HG03139 (cell line): Measurements from ENCODE around the gene H1-8.

ENCODE experiments used
- ATAC-seq: cut with Tn5 transposase; IDR thresholded peaks from one replicate; pipeline ENCODE4 v1.9.1; 2021; ENCODE audit not compliant: unreplicated experiment

The H1-8 gene

DNA sequence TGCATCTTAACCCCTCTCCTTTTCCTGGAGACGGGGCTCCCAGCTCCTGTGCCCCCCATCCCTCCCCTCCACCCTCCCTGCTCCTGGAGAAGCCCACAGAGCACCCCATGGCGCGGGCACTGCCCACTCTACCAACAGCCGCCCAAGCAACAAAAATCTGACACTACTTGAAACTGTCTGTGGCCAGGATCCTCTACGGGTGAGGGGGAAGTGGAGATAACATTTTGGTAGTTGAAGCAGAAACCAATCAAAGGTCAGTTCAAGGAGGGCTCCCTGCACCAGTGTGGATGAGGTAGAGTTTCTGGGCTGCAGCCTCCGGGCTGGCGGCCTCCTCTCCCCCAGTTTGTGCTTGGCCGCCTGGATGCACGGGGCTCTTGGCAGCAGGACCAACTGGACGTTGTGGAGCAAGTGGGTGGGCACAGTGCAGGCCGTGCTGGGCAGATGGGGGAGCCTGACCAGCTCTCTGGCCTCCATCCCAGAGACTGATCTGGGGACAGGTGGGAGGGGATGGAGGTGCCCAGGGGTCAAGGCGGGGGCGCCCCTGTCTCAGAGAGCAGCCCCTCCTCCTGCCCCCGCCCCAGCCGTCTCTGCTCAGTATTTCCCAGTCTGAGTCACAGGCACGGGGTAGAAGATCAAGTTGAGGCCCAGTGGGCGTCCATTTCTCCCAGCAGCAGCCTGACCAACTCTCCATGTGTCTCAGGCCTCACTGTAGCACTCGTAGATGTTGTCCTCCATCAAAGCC is 12.8 kb downstream of the H1-8 start:
- no peak for ATAC-seq

DNA sequence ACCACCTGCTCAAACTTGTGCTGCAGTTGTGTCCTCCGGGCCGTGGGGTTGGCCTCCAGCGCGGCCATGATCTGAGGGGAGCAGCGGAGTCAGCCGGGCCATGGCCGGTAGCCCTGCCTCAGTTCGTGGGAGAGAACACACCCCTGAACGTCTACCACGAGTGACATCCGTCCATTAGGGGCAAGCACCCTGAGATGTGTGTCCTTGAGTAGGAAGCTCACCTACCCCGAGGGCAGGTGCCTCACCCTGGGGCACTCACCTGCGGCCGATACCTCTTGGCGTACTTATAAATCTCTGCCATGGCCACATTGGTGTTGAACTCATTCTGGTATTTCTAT is 13.4 kb downstream of the H1-8 start:
- no peak for ATAC-seq

DNA sequence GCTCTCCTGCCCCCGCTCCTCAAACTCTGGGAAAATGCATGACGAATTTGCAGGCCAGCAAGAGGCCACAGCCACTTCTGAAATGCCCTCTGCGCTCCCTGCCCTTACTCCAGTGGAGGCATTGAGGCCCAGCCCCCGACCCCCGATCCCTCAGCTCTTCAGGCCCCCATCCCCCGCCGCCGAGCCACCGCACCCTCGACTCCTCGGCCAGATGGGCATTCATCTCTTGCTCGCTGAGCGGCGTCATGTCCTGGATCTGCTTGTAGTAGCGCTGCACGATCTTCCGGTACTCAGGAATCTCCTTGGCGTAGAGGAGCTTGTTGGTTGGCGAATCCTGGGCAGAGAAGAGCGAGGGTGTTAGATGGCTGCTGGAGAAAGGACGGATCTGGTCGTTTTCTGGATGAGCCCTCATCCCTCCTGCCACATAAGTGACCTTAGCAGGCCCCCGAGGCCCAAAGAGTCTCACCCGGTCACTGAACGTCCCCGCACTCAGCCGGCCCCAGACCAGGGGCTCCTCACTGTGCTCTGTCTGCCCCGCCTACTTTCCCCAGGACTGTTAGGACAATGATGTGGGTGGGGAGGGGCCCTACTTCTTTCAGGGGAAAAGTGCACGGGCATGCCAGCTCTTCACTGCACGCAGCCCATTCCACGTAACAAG is 14.0 kb downstream of the H1-8 start:
- ATAC-seq, result no peak

DNA sequence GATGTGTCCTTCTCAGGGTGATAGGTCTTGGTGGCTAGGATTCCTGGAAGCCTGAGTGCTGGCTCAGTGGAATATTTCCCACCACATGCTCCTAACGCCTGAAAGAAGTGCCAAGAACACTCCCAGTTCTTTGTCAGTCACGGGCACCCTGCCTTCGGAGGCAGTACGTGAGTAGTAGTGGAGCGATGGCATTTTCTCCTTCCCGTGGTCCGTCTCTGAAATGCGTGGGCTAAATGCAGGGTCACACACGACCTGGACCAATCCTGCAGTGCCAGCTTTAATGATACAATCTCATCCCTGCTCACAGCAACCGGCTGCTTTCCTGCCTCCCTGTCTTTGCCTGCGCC is 14.5 kb downstream of the H1-8 start:
- no peak for ATAC-seq

DNA sequence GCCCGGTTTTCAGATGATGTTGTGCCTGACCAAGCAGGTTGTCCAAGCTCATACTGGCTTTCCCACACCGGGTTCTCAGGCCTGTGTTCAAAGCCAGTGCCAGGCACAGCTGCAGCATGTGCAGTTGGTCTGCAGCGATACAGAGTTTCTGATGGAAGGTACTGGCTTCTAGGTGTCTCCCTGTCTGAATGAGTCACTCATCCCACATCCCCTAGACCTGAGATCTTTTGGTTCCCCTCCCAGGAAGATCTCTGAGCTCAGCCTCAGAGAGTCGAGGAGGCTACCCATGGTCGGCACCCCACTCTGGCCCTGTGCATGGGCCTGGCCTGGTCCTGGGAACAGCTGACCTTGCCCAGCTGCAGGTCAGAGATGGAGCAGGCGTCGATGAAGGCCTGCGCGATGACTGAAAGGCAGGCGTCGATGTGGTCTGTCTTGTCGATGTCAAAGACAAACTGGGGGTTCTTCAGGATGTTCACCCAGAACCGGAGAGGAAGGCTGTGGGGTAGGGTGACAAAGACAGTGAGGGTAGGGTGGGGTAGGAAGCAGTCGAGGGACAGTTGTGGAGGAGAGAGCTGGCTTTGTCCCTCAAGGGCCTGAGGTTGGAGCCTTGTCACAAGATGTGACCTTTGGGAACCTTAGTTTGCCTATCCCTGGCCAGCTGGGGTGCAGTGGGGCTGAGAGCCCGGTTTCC is 15.3 kb downstream of the H1-8 start:
- ATAC-seq, result no peak

DNA sequence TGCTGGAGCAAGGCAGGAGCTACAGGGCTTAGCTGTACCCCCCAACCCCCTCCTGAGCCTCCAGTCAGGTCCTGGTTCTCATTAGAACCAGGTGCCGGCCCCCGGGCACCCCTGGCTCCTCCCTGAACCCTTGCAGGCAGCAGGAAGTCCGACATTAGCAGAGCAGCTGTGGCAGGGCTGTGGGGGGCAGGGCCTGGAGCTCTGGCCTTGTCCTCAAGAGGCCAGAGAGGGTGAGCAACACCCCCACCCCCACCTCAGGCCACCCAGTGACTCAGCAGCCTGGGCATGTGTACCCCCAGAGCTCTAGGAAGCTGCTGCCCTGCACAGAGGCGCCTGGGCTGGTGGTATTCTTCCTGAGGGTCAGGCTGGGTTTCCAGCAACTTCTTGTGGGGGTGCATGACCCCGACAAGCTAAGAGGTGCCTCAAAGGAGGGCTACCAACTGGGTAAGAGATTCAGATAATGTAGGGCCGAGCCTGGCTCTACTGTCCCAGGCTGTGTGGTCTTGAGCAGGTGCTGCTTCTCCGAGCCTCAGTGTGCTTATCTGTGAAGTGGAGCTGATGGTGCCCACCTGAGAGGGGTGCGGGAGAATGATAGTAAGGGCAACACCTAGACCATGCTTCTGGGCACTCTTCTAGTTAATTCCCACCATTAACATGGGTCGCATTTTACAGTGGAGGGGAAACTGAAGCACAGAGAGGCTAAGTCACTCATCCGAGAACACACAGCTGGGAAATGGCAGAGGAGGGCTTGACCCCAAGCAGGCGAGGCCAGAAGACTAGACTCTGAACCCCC is 16.0 kb downstream of the H1-8 start:
- no peak for ATAC-seq

DNA sequence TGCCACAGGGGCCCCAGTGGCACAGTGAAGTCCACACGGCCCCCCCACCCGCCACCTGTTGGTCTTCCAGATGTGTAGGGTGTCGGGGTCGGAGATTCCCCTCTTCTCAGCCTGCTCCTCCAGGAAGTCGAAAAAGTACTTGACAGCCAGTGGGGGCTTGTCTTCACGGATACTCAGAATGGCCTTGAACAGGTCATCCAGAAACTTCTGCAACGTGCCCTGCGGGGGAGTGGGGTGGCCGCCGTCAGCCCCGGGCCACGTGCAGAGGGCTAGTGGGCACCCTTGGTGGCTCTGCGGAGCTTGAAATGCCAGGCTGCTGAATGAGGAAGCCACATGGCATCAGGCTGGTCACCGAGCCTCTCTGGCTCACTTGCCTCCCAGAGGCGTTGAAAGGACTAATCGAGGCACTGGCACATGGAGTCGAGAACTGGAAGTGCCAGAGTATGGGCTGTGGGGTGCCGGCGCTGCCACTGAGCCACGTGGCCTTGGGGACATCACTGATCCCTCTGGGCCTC is 16.6 kb downstream of the H1-8 start:
- ATAC-seq, result no peak

DNA sequence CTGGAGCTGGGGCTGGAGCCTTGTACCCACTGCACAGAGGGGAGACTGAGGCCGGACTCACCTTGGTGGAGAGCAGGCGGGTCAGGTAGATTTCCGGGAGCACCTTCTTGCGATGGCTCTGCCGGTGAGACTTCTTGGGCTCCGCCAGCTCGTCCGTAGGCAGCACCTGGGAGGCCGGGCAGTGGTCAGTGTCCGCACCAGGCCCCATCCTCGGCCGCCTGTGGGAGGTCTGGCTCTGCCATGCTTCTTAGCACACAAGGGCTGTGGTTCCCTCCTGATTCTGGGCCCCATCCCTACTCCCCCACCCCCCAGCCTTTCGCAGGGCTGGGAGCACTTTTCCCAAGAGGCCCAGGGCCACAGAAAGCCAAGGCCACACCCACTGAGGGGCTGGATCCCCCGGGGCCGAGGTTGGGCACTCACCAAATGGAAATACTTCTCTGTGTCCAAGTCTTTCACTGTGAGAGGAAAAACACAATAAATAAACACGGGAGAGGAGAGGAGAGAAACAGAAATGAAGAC is 17.4 kb downstream of the H1-8 start:
- no peak for ATAC-seq

DNA sequence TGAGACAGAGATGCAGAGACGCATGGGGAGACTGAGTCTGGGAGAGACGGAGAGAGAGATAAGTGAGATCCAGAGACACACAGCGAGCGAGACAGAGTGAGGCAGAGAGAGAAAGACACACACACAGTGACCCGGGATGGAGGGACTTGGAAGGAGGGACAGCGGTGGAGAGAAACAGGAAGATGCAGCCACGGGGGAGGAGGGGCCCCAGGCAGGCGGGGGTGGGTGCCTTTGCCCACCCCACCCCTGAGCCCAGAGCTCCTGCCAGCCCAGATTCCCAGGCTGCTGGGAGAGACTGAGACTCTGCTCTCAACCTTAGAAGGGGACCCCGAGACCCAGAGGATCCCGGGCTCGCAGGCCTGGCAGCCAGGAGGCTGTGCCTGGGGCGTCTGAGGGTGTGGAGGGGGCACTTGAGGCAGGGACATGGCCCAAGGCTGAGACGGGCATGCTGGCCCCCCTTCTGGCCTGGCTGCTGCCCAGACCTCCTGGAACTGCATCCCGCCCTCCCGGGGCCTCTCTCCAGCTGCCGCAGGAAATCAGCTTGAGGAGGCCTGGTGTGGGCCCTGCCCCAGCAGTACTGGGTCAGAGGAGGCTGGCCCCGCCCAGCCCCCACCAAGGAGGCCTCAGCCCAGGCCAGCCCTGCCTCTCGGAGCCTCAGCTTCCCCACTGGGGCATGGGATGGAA is 18.1 kb downstream of the H1-8 start:
- no peak for ATAC-seq

DNA sequence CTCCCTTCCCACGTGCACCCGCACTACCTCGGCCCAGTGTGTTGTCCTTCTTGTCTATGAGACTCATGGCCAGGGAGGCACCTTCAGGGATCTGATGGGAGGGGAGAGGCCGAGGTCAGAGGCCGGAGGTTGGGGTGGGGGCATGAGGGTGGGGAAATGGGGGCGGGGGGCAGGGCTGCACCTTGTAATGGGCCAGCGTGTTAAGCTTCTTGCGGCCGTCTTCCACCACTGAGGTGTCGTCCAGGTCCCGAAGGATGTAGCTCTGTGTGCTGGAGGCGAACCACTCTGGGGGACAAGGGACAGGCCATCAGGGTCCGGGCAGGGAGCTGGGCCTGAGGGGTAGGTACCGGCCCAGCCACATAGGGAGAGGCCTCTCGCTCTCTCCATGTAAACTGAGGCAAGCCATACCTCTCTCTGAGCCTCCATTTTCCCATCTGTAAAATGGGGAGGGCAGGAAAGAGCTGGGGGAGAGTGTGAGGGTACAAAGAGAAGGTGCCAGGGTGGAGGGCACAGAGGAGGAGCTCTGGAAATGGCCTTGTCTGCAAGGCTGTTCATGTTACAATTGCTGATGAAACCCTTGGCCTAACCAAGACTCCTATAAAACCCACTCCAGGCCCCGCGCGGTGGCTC is 18.8 kb downstream of the H1-8 start:
- ATAC-seq, result no peak

DNA sequence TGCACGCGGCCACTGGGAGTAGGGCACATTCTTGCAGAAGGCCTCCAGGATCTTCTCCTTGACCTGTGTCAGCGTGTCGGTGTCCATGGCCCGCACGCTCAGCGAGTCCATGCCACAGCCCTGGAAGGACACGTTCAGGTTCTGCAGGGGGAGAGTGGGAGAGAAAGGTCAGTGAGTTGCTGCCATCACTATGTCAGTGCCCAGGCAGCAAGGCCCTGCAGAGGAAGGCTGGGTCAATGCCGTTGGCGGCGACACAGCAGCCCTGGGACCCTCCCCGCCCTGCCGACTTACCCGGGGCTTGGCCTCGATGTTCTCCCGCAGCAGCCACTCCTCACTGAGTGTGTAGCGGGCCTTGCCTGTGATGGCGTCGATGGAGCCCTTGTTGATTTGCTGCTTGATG is 19.8 kb downstream of the H1-8 start:
- no peak for ATAC-seq

DNA sequence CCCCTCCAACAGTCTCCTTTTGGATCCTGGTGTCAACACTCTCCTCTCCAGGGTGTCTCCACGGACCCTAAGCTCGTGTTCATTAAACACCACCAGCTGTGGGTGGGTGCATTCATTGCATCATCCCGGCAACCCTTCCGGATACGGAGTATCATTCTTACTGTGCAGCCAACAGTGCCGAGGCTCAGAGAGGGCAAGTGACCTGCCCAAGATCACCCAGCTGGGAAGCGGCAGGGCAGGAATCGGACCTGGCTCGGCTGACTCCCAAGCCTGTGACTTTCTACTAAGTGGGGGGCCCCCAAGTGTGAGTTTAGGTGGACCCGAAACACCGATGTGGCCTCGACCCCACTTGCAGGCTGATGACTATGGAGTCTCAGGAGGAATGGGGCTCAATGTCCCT is 20.4 kb downstream of the H1-8 start:
- no peak for ATAC-seq

DNA sequence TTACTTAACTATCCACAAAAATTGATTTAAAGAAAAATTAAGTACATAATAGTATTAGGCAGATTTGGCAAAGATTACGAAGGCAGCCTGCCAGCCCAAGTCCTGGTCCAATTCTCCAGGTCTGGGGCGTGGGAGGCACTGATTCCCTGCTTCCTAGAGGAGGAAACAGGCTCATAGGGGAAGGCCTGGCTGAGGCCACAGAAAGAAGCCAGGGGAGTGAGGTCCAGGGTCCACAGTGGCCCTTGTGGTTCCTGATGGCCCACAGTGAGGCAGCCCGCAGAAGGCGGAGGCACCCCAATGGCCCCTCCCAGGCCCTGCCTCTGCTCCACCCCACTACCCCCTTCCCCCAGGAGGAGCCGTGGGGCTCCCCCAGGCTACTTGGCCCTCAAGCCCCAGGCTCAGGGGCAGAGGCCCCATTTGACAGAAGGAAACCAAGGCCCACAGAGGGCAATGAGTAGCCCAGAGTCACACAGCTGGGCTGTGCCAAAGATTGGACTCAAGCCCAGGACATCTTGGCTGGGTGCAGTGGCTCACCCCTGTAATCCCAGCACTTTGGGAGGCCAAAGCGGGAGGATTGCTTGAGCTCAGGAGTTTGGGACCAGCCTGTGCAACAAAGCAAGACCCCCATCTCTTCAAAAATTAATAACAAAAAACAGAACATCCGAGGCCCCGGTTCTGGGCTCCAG is 21.0 kb downstream of the H1-8 start:
- ATAC-seq, result no peak

DNA sequence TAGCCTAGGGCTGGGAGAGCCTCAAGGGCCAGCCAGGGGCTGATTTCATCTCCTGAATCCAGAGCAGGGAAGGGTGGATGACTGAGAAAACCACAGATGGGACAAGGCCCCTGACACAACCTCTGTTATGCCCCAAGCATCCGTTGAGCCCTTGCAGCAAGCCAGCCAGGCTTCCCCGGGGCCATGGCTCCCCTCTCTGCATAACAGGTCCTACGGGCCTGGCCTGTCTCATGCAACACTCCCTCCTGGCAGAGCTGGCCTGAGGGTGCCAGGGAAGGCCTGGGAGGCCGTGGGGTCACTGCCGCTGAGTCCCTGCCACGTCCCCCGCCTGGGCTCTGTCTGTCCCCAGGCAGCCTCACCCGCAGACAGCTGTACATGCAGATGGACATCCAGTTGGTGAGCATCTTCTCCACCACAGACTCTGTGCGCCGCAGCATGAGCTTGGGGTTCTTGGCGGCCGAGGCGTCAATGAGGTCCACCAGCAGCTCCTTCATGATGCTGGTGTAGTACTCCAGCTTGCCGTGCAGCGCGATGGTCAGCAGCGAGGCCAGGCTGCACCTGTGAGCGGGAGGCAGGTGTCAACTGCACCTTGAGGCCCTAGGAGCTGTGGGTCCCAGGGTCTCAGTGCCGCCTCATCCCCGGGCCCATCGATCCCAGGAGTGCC is 22.1 kb downstream of the H1-8 start:
- ATAC-seq, result no peak

DNA sequence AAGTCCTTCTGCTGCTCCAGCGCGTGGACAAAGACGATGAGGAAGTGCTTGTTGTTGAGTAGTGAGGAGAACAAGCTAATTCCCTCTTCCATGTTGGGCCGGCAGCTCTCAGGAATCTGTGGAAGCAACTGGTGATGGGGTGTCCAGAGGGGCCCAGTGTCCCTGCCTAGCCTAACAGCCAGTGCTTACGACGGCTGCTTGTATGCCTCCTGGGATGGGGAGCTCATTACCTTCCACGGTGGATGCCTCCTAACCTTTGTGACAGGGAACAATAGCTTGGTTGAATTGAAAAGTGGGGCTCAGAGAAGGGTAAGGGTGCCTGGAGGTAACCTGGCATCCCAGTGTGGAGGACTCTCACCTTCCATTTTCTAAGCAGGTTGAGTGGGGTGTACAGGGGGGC is 22.9 kb downstream of the H1-8 start:
- ATAC-seq, result no peak

DNA sequence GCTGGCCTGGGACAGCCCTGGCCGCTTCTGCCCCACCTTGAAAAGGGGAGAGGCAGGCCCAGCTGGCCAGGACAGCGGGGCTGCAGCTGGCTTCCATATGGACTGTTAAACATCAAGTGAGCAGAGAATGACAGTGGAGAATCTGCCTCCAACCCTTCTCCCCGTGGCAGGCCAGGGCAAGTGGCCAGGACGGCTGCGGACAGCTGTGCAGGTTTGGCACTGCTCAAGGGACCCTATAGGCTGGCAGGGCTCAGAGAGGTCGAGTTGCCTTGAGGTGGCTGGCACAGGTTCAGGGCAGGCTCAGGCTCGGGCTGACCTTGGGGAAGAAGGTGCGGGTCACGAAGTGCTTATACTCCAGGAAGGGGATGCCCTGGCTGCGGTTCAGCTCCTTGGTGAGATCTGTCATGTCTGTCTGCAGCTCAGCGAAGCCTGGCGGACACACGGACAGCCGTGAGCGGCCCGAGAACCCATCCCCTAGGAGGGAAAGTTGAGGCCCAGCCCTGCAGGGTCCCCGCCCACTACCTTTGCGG is 24.3 kb downstream of the H1-8 start:
- ATAC-seq, result no peak

DNA sequence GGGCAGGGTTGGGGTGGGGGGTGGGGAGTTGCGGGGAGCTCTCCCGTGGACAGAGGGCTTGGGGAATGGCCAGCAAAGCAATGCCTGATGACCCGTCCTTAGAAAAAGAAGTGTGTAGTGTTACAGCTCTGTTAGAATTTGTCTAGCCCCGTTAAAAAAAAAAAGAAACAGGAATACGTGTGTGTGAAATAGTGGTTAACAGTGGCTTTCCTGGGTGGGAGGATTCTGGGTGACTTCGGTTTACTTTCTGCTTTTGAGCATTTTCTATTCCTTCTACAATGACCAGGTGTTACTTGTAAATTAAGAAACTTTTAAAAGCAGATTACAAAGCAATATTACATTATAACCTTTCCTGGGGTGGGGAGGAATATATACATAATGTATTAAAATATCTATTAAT is 25.0 kb downstream of the H1-8 start:
- no peak for ATAC-seq

DNA sequence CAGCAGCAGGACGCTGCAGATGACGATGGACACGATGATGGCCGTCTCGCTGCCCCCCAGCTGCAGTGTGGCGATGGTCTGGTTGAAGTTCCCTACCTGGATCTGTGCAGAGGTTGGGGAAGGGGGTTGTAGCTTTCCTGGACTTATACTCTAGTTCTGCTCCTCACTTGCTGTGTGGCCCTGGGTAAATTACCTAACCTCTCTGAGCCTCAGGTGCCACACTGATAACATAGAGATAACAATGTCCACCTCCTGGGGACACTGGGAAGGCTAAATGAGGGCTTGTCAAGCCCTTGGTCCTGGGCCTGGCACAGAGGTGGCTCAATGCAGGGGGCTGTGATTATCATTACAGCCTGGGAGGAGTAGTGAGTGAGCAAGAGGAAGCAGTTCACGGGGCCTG is 26.9 kb downstream of the H1-8 start:
- ATAC-seq, result no peak
